OCI-LY3 (cell line): ENCODE results near the gene B4GALNT3.

Experiments used
- EZH2phosphoT487 ChIP-seq: fragments of 200-600 bp; shearing (Covaris generic); IDR thresholded peaks from 2 replicates; pipeline ENCODE4 v1.6.1; 2018; ENCODE audit warnings: antibody characterized with exemption, mixed run types, low read depth
- TF ChIP-seq, protein P1 (sequence below): fragments of 200-600, 300-600 bp; sonication (generic); IDR thresholded peaks from 2 replicates; pipeline ENCODE4 v1.5.1; 2014; ENCODE audit warnings: antibody characterized with exemption, low read length, low read depth

DNA sequence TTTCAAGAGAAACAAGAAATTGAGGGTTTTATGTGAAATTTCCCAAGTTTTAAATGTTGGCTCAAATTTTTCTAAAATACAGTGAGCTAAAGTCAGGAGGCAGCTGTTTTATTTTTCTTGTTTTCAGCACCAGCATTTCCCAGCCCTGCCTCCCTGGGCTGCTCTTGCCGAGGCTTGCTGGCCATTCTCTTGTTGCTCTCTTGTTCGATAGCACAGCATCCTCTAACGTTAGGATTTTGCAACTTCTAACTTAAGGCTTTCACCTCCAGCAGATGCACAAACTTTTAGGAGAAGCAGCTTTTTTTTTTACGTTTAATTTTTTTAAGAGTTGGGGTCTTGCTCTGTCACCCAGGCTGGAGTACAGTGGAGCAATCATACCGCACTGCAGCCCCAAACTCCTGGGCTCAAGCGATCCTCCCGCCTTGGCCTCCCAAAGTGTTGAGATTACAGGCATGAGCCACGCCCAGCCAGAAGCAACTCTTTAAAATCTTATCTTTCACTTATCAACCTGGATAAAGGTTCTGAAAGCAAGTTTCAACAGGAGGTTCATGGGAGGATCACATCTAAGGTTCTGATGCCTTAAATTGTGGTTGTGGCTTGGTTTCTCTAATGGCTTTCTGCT lies 40.2 kb downstream of the B4GALNT3 start:
- TF ChIP-seq, protein P1, sequence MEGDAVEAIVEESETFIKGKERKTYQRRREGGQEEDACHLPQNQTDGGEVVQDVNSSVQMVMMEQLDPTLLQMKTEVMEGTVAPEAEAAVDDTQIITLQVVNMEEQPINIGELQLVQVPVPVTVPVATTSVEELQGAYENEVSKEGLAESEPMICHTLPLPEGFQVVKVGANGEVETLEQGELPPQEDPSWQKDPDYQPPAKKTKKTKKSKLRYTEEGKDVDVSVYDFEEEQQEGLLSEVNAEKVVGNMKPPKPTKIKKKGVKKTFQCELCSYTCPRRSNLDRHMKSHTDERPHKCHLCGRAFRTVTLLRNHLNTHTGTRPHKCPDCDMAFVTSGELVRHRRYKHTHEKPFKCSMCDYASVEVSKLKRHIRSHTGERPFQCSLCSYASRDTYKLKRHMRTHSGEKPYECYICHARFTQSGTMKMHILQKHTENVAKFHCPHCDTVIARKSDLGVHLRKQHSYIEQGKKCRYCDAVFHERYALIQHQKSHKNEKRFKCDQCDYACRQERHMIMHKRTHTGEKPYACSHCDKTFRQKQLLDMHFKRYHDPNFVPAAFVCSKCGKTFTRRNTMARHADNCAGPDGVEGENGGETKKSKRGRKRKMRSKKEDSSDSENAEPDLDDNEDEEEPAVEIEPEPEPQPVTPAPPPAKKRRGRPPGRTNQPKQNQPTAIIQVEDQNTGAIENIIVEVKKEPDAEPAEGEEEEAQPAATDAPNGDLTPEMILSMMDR = no peak
- TF ChIP-seq EZH2phosphoT487 = no peak
